Ascending aorta (tissue), 2 donors: ENCODE data around the gene FAM118B. TPM values are rescaled to one million over a fixed set of nuclear protein-coding genes. Genes with fewer than 3 reads are reported as not detected.

ENCODE experiments used
- DNase-seq, 2 donors: peaks; one replicate each; pipeline ENCODE4 v3.0.0-alpha.2; 2019; ENCODE audit warnings: low spot score in 2 of 2
- H3K27ac ChIP-seq, 2 donors: fragments of 200-600 bp; sonication (generic); one replicate each; pipeline ENCODE4 v1.5.1; 2016 to 2017; ENCODE audit warnings: mild to moderate bottlenecking in 1 of 2
- H3K27me3 ChIP-seq: fragments of 200-600 bp; sonication (generic); one replicate; pipeline ENCODE4 v1.5.1; 2017
- H3K36me3 ChIP-seq, 2 donors: fragments of 200-600 bp; sonication (generic); one replicate each; pipeline ENCODE4 v1.5.1; 2016
- H3K4me1 ChIP-seq, 2 donors: fragments of 200-600 bp; sonication (generic); one replicate each; pipeline ENCODE4 v1.5.1; 2016 to 2017; ENCODE audit warnings: mild to moderate bottlenecking in 1 of 2
- H3K4me3 ChIP-seq, 2 donors: fragments of 200-600 bp; sonication (generic); one replicate each; pipeline ENCODE4 v1.5.1; 2016 to 2017; ENCODE audit warnings: mild to moderate bottlenecking in 1 of 2
- H3K9me3 ChIP-seq, 2 donors: fragments of 200-600 bp; sonication (generic); one replicate each; pipeline ENCODE4 v1.5.1; 2016
- intact Hi-C: fragments of 100-400 bp; cut with DNase I; formaldehyde crosslinking; loops from one replicate; pipeline ENCODE4 v1.15.1; 2023
- total RNA-seq: library from RNA; depleted of rRNA; stranded (reverse); fragments of >200 nt; gene quantifications from one replicate; pipeline ENCODE4 v1.1.0, GENCODE V29; 2016
- TF ChIP-seq, protein P1 (sequence below), 3 experiments: fragments of 200-600 bp in 2 of 3; fragments of 450-650 bp in 1 of 3; sonication (generic) in 2 of 3; IDR thresholded peaks; one replicate each; pipeline ENCODE4 v1.5.1; 2016 to 2019; ENCODE audit warnings: antibody characterized with exemption in 3 of 3, mild to moderate bottlenecking in 1 of 3, moderate library complexity in 1 of 3

Gene FAM118B
- total RNA-seq, 1 donor from 2014 or later: 14.0 TPM

DNA sequence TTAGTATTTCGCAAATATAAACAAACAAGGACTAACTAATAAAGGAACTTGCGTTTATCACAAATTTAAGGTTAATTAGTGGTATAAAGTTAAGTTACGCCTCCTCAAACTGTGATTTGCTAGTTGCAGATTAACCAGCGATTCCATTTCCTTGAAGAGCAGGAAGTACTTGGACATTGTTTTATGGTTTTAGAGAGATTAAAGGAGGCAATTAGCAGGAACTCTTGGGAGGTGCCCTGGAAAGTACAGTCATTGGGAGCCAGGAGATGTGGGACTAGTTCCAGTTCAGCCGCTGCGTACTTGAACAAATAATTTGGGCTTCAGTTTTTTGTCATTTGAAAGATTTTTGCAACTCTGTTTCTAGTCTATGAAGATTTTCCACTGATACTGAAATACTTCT, 3.3 kb downstream of the FAM118B start:
- Histone ChIP-seq H3K27ac (no peak overlapping the region), H3K4me1 (peaks cover 0 to 5% of the 10 kb centered on the region in 2 donors), H3K9me3 (no peaks in the 10 kb centered on the region), H3K4me3 (no peak overlapping the region), H3K27me3 (no peaks in the 10 kb centered on the region), H3K36me3 (no peaks in the 10 kb centered on the region)
- no peak for DNase-seq
- intact Hi-C loops: loop anchor here (5.0 kb wide), 4 partner anchors 67 to 1103 kb away; partner anchors contain the start of genes CHEK1, ST3GAL4, TIRAP and TMEM218
- TF ChIP-seq, protein P1, sequence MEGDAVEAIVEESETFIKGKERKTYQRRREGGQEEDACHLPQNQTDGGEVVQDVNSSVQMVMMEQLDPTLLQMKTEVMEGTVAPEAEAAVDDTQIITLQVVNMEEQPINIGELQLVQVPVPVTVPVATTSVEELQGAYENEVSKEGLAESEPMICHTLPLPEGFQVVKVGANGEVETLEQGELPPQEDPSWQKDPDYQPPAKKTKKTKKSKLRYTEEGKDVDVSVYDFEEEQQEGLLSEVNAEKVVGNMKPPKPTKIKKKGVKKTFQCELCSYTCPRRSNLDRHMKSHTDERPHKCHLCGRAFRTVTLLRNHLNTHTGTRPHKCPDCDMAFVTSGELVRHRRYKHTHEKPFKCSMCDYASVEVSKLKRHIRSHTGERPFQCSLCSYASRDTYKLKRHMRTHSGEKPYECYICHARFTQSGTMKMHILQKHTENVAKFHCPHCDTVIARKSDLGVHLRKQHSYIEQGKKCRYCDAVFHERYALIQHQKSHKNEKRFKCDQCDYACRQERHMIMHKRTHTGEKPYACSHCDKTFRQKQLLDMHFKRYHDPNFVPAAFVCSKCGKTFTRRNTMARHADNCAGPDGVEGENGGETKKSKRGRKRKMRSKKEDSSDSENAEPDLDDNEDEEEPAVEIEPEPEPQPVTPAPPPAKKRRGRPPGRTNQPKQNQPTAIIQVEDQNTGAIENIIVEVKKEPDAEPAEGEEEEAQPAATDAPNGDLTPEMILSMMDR (IDR thresholded peaks at IDR 0.05): no peak

DNA sequence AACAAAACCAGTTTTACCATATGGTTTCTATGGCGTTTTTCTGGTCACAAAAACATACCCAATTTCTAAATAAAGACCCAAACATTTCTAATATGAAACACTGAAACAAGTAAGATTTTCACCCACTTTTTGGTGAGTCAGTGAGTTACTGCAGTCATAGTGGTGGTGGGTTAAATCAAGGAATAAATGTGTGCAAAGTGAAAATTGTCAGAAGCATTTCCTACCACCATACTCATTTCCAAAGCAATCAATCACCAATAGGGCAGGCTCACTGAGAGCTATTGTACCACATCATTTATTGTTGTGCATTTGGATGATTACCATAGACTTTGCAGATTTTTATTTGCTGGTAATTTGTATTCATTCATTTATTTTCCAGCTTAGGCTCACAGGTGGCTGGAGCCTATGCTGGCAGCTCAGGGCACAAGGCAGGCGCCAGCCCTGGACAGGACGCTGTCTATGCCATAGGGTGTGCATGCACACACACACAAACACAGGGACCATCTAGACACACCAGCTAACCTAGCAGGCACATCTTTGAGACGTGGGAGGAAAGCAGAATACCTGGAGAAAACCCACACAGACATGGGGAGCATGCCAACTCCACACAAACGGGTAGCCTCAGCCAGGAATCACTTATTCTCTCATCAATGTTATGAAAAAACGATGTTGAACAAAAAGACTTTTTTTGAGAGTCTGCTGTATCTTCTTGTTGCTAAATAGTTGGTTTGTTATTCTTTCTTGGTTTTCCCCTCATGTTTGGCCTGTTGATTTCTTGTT, 5.1 kb downstream of the FAM118B start:
- no peak for DNase-seq
- H3K36me3 ChIP-seq: no peaks in the 10 kb centered on the region
- H3K9me3 ChIP-seq: no peaks in the 10 kb centered on the region
- no peaks in the 10 kb centered on the region for H3K27me3 ChIP-seq
- H3K4me3 ChIP-seq: no peak overlapping the region
- intact Hi-C loops: no loop called here
- TF ChIP-seq, protein P1 (IDR thresholded peaks at IDR 0.05): no peak
- no peak overlapping the region for H3K27ac ChIP-seq
- no peaks in the 10 kb centered on the region for H3K4me1 ChIP-seq

DNA sequence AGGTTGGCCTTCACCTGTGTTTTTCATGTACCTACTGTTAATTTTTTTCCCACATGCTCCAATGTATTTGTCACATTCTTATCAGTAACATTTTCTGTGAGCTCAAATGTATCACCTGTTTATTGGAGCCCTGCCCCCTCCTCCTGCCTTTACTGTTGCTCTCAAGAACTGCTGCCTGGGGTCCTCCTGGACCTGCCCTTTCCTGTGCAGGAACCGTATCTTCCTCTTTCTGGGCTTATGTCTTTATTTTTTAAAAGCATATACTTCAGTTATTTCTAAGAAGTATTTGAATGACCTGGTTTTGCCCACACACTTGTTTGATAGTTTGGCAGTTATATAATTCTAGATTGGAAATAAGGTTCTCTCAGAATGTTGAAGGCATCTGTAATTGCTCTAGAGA, 5.9 kb downstream of the FAM118B start:
- no peak overlapping the region for H3K4me3 ChIP-seq
- no peaks in the 10 kb centered on the region for H3K4me1 ChIP-seq
- H3K27ac ChIP-seq: no peak overlapping the region
- H3K36me3 ChIP-seq: no peaks in the 10 kb centered on the region
- TF ChIP-seq, protein P1 (IDR thresholded peaks at IDR 0.05): no peak
- DNase-seq: no peak
- intact Hi-C loops: no loop called here
- H3K27me3 ChIP-seq: no peaks in the 10 kb centered on the region
- H3K9me3 ChIP-seq: no peaks in the 10 kb centered on the region

DNA sequence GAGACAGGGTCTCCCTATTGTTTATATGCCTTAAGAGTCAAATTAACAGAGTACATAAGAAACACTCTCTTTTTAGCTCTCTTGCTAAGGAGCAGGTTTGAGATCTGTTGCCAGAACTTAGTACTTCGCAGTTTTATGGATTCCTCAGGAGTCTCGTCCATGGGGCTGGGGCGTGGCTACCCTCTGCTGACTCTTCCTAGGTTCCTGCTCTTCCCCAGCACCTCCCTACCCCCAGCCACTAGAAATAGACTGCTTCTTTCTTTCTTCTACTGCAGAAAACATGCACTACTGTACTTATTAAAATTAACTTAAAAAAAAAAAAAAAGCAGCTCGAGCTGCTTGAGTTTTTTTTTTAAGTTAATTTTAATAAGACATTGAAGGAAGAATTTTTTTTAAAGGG, 8.0 kb downstream of the FAM118B start:
- DNase-seq: no peak
- H3K27ac ChIP-seq: no peak overlapping the region
- TF ChIP-seq, protein P1 (IDR thresholded peaks at IDR 0.05): no peak
- intact Hi-C loops: no loop called here
- H3K4me3 ChIP-seq: no peak overlapping the region
- H3K36me3 ChIP-seq: no peaks in the 10 kb centered on the region
- H3K9me3 ChIP-seq: no peaks in the 10 kb centered on the region
- H3K4me1 ChIP-seq: no peaks in the 10 kb centered on the region
- H3K27me3 ChIP-seq: no peaks in the 10 kb centered on the region

DNA sequence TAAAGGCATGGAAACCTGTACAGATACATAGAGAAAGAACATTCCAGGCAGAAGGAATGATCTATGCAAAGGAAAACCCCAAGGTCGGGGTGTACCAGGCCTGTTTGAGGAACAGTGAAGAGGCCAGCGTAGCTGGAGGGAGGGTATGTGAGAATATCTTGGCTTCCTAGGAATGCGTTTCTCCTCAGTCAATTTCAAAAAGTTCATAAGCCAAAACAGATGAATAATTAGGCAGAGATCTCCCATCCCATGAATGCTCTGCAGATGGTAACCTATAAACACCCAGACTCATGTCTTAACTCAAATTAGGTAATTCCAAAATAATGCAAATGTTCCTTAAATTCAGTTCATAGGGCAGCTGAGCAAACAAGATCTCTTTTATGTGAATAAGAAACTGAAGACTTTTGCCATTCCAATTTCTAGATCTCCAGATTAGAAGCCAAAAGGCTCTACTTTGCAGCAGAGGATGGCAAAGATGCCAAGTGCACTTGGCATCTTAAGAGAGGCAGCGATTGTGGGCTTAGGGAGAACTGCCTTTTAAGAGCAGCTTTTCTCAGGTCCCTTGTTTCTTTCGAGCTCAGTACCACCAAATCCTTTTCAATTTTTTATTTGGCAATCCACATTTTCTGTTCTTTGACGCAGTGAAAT, 13.2 kb downstream of the FAM118B start:
- Histone ChIP-seq H3K4me3 (no peak overlapping the region), H3K27ac (no peak overlapping the region), H3K27me3 (no peaks in the 10 kb centered on the region), H3K4me1 (no peaks in the 10 kb centered on the region), H3K9me3 (no peaks in the 10 kb centered on the region), H3K36me3 (peaks cover 0 to 3% of the 10 kb centered on the region in 2 donors)
- intact Hi-C loops: no loop called here
- DNase-seq: no peak
- TF ChIP-seq, protein P1 (IDR thresholded peaks at IDR 0.05): no peak
